Glomerular endothelial cell (primary cell): Measurements from ENCODE around the gene TWIST2. TPM values are rescaled to one million over a fixed set of nuclear protein-coding genes. Genes with fewer than 3 reads are reported as not detected.

ENCODE experiments used
- DNase-seq: peaks from one replicate; pipeline ENCODE4 v3.0.0-alpha.2; 2011; ENCODE audit warnings: low read depth, low spot score; ENCODE audit errors: extremely low read depth
- total RNA-seq: library from RNA; depleted of rRNA; stranded (reverse); fragments of >200 nt; gene quantifications from 2 replicates; pipeline ENCODE4 v1.2.3, GENCODE V29; 2015

TWIST2 gene
- total RNA-seq, 1 donor from 2014 or later: 7.2 TPM

DNA sequence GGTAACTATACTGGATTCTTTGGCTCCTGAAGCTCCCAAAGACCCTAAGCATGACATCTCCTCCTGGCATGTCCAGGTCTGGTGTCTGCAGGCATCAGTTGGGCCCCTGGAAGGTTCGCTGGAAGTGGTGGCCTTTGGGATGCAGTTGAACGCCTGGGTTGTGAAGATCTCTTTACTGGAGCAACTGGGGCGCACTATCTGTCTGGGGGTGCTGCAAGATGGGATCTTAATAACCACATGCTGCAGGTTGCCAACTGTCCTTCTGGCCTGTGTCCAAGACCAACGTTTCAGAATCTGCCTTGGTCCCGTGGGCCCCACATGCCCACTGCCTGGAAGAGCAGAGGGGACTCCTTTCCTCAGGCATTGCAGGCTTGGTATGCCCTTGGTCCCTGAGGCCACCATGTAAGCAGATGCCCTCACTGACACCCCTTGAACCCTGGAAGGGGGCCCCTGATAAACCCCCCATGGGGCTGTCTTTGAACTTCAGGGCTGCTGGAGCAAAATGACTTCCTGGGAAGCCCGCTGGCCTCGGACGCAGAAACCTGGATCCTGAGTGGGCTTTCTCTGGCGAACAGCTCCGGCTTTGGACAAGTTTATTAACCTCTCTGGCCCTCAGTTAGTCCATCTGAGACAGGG, 101.9 kb downstream of the TWIST2 start:
- no peak for DNase-seq

DNA sequence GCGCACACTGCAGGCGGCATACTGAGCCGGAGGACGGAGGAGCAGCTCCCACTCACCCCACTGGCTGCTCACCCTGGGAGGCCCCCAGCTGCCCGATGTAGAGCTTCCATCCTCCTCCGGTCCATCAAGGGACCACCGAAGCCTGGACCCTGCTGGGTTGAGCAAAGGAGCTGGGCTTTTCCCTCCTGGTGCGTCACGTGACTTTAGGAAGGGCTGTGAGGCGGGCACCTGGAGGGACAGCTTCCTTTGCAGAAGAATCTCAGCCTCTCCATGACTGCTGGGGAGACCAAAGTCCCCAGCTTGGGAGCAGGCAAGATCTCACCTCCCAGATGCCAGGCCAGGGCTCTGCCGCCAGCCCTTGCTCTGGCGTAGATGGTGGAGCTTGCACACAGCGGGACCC, 102.7 kb downstream of the TWIST2 start:
- DNase-seq: no peak

DNA sequence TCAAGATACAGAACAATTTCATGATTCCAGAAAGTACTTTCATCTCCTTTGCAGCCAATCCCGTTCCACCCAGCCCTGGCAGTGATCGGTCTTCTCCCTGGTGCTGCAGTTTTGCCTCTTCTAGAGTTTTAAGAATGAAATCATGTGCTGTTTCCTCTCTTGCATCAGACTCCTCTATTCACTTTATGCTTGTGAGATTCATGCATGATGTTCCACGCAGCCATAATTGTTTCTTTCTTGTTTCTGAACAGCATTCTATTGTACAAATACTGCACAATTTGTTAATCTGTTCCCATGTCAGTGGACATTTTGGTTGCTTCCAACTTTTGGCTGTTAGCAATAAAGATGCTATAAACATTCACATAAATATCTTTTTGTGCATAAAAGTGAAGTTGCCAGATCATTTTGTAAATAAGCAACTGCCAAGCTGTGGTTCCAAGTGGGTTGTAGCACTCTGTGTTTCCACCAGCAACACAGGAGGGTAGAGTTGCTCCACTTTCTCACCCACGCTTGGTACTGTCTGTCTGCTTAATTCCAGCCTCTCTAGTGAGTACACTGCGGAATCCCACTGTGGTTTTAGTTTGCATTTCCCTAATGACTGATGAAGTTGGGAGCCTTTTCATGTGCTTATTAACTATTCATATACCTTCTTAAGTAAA, 104.5 kb downstream of the TWIST2 start:
- no peak for DNase-seq

DNA sequence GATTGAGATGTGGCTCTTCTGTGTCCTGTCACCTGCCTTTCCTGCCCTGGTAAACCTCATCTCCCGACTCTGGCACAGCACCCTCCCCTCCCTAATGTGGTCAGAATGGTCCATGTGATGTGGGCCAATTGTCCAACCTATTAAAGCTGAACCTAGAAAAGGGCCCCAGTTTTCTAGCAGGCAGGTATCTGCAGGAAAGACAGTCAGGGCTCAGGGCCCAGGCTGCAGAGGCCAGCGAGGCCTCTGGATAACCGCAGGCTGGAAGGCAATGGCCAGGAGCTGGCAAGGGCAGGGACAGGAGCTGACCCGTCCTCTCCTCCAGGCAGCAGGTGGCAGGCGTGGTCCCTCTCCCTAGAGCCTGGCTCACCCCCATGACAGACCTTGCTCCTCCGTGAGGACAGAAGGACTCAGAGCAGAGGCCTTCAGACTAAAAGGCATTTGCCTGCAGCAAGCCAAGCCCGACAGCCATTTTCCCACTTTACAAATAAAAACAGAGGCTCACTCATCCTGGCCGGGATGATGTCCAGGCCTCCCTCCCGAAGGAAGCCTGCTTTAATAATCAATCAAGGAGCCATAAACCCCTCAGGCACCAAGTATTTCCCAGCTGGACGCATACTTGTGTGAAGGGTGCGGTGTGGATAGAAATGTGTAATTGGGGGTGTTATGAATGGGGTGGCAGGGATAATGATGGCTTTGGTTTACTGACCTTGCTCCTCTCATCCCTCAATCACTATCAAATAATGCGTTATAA, 107.1 kb downstream of the TWIST2 start:
- no peak for DNase-seq

DNA sequence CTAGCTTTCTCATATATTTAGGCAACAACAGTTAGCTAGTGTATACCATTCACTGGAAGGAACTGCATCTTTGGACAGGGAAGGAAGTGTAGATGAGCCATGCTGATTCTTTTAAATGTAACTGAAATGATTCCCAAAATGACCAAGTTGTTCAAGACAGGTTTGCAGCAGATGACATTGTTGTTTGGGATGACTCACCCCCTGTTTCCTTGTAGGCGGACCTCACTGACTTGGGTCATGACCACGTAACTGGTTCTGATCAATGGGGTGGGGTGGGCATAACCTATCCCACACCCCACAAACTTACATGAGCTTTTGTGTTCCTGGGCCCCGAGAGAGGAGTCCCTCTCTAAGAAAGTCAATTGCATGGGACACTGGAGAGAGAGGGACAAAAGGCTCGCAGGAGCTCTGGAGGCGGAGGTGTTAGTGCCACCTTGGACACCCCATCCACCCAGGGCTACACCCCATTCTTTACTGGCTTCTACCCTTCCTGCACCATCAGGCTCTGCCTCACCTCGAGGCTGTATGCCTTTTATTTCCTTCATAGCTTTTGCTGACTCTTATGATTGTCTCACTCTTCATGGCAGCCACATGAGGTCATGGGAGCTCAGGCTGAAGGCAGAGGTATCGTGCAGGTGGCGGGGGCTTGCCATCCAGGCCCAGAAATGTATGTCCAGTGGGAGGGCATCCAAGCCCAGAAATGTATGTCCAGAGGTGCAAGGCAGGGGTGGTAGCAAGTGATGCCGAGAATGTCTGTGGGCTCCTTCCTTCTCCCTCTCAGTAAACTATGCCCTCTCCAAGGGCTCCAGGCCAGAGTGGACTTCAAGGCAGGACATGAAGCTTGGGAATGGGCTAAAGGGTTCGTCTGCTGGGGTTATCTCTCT, 108.0 kb downstream of the TWIST2 start:
- DNase-seq: no peak

DNA sequence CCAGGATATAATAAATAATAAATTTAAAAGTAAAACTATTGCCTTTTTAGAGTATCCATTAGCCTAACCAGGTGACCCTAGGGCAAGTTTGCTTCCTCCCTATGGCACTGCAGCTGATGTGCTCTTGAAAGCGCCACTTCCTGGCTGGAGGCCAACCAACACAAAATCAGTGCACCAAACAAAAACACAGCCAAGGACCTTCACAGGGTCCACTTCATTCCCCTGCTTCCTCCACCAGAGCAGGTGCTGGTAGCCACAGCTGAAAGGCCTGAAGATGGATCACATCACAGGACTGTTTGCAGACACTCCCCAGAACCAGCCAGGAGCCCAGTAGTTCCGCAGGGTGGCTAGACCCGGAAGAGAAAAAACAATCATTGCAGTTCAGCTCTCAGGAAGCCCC, 108.8 kb downstream of the TWIST2 start:
- no peak for DNase-seq
